GM19372 (cell line): ENCODE results near the gene LRPAP1.
"Not testable (repeated sequence)": the region's sequence is repeated elsewhere in the genome, so short reads cannot be mapped to it uniquely, and the experiment has no call there.

Experiments
- ATAC-seq: cut with Tn5 transposase; IDR thresholded peaks from one replicate; pipeline ENCODE4 v1.9.1; 2021; ENCODE audit warnings: mild to moderate bottlenecking, low read depth, moderate library complexity; ENCODE audit not compliant: unreplicated experiment

LRPAP1 gene

DNA sequence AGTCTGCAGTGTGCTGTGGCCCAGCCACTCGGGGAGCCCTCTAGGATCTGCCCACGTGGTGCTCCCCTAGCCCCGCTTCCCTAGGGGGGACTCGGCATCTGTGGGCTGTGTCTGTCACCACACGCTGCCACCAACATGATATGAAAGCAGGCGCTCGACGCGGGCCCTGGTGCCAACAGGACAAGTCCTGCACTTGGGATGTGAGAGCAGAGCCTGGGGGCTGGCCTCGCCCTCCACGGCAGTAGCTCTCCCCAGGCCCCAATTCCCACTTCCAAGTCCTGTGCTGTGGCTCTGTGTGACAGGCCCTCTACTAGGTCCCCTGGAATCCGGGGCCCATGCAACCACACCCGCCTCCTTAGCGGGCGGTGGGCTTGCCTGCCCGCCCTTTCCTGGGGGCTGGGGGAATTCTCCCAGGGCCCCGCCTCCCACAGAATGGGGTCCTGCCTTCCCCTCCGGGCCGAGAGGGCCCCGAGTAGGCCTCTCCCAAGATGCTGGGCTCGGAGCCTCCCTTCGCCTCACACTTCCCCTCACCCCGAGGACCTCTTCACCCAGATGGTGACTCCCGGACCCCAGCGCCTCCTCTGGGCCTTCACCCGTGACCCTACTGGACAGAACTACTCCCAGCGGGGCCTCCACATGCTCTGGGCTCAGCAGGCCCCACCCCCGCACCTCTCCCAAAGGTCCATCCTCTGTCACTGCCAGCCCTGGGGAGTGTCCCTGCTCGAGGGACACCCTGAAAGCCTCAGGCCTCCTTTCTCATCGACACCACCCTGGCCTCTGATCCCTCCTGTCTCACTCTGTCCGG, 11.2 kb downstream of the LRPAP1 start:
- ATAC-seq = no peak

DNA sequence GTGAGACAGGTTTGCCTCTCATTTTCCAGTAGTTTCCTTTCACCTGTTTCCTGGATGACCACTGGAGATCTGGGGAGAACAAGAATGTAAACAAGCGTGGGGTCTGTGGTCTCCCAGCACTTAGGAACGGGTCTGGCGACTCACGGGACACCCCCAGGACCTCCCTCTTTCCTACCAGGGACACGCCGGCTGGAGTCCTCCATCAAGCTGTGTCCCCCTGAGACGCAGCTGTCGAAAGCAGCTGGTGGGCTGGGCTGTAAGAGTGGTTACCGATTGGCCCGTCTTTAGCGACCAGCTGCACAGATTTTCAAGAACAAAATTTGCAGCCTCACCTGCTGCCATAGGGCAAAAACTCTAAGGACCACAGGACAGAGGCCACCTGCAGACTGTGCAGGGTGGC, 11.9 kb downstream of the LRPAP1 start:
- ATAC-seq = no peak

DNA sequence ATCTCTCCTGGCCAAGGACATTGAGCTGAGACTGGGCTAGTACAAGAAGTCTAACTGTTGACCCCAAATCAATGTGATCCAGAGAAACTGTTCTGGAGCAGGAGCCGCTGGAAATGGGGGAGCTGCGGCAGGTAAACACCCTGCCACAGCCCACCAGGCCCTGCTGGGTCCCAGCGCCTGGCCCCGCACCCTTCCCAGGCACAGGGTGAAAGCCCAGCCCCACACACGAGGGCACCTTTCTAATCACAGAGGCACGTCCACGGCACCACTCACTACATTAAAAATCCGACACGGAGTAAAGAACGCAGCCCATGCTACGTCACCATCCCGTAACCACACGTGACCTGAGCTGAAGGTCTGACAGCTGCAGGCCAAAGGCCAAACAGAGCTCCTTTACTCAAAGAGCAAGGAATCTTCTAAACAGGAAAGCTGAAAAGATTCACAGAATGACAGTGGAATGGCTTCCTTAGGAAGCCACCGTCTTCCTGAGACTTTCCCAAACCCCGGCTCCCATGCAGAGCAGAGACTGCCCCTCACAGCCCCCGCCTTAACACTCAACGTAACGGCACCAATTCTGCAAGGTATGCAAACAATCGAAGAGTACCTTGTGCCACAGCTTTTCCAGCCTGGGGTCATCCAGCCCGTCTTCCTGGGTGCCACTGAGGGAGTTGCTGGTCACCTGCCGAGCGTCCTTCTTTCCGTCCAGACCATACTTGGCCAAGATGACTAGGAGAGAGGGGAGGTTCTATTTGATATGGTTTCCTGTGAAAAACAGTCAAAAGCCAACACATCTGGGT, 12.6 kb downstream of the LRPAP1 start:
- no peak for ATAC-seq

DNA sequence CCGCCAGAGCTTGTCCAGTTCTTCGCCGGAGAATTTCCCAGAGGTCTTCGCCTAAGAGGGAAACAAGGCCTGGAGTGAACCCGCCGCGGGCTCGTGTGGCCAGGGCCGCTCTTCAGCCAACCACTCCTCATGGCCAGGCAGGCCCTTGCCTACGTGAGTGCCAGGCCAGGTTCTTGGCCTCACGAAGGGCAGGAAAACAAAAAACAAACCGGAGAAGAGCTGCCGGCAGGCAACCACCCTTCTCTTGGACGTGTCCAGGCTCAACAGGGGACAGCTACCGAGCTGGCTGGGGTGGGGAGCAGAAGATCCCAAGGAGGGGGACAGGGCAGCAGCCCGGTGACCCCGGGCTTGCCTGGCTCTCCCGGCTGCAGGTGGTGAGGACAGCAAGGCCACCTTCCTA, 13.3 kb downstream of the LRPAP1 start:
- ATAC-seq = no peak

DNA sequence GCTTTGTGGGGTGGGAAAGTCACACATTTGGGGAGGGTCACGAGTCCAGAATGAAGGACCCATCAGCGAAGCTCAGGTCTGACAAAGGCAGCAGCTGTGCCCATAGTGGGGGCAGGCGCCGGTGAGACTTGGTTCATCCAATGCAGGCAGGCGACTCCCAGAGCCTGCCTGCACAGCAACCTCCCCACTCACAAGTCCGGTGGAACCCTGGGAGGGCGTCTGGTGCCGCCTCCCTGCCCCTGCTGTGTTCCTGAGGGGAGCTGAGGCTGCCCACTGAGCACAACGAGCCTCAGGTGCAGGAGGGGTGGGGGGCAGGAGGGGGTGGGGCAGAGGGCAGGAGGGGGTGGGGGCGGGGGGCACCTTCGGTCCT, 13.7 kb downstream of the LRPAP1 start:
- no peak for ATAC-seq

DNA sequence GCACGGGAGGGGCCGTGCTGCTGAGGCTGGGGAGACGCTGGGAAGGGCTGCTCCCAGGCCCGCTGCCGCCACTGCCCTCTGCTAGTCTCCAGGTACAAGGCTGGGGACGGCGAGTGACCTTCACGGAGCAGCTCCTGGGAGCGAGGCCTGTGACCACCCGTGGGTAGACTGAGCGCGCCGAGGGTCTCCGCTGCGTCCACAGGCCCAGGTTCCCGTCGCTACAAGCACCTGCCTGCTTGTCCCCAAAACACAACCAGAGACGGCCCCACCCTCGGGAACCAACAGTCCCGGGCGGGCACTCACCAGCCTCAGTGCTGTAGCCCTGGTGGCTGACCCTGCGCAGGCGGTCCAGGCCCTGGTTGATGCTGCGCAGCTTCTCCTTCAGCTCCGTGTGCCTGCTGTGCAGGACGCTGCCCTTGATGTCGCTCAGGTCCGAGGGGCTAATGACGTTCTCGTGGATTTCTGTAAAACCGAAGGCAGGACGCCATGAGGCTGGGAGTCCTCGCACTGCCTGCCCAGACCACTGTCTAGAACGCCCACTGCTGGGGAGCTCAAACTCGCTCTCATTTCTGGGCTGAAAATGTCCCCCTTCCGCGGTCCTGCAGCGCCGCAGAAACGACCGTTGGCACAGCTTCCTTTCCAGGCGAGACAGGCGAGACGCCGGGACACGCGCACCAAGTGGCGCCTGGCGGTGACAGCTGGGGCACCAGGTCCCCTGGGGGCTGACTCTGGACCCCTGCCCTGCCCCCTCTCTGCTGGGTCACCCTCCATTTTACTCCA, 14.3 kb downstream of the LRPAP1 start:
- ATAC-seq = no peak

DNA sequence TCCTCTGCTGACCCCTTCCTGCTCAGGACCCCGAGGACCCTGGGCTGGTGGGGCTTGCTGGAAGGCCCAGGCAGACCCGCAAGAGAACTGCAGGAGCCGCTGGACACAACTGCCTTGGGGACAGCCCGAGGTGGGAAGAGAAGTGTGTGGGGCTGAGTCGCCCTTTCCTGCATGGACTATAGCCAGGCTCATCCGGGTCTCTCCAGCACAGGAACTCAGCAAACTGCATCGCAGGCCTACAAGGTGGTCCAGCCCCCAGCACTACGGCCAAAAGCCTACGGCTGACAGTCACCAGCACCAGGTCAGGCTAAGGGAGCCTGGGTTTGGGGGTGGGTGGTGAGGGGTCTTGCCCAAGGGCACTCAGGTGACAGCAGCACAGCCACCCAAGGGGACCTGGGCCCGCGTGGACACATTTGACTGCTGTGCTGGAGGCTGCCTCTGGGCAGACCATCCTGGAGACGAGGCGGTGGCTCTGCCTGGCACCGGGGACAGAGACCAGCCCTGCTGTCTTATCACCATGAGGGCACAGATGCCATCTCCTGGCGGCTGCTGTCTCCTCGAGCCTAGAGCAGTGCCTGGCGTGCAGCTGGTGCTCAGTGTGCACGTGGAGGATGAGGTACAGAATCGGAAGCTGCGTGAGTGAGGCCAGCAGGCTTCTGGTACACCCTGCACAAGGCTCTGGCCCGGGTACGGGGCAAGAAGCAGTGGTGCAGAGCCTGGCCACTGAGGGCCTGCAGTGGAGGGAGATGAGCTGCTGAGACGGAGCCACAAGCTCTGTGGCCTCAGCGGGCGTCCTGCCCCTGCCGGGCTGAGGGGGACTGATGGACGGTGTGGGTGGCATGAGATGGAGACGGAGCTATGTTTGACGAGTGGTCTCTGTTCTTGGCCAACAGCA, 15.1 kb downstream of the LRPAP1 start:
- ATAC-seq = no peak

DNA sequence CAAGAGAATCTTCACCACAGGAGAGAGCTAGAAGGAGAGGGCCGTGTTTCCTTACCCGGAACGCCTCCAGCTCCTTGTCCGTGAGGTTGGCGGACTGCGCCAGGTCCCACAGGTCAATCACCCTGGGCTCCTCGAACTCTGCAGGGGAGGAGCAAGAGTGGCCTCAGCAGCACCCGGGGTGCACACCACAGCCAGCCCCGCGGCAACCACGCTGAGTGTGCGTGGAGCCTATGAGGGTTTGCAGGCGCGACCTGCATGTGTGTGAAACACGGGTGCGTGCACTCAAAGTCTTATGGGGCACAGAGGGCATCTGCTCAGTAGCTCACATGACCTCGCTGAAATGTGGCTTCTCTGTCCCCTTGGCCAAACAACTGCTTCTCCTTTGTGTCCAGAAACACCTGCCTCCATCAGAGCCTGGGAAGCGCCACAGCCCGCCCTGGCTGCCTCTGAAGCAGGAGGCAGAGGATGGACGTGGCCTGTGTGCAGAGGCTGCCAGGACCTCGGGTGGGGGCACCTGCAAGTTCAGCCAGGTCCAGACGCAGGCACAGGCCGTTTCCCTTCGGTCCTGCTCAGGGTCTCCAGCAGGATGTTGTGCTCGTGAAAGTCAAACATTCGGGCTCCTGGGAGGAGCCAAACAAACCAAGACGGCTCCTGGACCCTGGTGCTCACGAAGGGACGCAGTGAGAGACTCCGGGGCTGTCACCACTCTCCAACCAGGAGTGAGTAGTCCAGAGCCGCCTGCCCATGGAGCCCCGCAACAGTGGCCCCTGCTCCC, 16.0 kb downstream of the LRPAP1 start:
- ATAC-seq = no peak

DNA sequence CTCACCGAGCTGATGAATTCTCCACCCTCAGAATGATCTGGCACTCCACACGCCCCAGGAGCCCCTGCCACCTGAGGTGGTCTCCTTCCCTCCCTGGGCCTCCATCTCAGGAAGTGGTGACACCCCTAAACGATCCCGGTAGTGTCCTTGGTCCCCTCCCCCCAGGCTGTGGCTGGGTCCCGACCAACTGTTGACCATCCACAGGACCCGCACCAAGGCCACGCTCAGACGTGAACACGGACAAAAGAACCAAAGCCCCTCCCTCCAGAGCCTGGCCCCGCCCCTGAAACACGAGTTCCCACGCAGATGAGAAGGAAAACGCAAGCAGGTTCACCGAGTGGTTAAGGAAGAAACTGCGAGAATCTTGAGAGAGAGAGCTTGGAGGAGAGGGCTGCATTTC, 16.6 kb downstream of the LRPAP1 start:
- ATAC-seq = no peak

DNA sequence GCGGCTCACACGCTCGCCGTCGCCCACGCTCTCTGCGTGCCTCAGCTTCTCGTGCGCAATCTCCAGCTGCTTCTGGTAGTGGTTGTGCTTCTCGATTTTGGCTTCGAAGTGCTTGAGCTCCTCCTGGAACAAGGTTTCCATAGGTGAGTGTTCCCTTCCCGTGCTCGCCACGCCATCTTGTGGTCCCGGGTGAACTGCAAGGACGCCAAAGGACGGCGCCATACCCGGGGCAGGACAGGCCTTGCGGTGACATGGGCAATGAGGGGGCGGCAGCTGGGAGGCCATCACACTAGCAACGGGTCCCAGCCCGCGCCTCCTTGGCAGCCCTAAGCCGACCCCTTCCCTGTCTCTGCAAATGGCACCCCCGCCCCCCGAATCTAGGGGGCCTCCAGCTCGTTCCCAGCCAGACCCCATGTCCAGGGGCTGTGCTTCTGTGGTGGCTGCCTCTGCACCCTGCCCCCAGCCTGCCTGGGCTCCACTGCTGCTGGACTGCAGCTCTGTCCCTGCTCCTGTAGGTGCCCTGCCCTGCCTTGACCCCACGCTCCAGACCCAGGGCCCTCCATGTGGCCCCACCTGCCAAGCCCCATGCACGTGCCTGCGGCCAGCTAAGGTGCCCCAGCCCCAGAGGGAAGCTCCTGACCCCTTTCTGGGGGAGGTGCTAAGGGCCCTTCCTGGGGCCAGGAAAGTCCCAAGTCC, 17.3 kb downstream of the LRPAP1 start:
- ATAC-seq = no peak

DNA sequence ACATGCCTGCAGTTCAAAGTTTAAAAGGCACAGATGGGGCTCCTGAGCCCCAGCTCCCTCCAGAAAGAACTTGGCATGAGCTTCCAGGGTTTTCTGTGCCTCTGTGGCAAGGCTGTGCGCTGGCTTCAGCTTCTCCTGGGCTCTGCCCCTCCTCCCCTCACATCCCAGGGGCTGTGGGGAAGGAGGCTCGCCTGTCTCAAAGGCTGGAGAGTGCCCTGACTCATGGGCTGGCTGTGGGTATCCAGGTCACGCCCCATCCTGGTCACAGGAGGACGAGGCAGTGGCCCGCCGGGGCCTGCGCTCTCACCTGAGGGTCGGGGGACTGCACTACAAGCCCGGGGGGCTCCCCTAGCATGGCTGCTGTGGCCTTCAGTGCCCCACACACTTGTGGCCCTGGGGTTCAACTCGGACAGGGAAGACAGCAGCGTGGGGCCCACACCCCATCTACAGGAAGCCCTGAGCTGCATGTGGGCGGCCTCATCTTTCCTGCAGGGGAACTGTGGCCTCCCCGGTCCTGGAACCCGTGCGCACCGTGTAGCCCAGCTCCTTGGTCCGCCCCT, 17.9 kb downstream of the LRPAP1 start:
- no peak for ATAC-seq

DNA sequence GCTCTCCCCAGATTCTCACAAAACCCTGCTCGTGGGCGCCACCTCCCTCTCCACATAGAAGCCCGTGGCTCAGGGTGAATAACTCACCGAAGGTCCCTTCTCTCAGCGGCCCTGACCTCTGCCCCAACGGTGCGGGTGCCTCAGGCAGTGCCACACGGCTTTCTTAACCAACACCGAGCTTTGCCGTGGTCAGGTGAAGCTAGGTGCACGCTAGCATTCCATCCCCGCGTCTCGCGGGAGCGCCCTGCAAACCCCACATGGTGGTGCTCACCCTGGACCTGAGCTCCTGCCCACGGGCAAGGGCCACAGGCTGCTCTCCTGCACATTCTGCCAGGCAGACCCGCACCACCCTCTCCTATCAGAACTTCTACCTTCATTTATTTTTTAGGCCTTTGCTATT, 18.4 kb downstream of the LRPAP1 start:
- ATAC-seq = no peak

DNA sequence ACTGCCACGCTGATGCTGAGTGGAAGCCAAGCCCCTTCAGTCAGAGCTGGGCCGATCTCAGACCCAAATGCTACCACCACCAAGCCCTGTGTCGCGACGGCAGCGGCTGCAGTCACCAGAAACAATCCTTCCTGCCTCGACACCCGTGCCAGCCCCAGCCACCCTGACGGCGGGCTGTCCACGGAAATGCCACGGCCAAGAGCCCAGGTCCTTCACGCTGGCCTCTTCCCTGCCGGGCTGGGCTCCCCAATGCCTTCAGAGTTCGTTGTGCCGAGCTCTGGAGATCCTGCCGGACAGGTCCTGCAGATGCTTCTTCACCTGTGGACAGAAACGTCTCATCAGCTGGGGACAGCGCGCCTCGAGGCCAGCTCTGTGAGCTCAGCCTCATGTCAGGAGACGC, 19.5 kb downstream of the LRPAP1 start:
- ATAC-seq = no peak

DNA sequence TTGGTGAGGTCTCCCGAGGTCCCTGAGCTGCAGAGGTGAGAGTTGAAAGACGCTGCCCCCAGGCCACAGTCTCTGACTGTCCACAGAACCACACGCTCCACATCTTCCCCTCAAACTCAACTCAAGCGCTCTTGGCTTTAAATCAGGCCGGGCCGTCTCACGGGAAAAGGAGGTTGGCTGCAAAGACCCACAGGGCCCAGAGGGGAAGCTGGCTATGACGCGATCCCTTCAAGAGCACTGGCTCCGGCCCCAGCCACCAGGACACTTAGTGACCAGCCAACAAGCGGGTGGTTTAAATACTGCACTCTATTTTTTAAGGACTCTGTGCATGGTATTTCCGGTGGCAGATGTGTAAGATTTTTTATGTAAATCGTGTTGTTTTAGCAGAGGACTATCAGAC, 19.9 kb downstream of the LRPAP1 start:
- no peak for ATAC-seq

DNA sequence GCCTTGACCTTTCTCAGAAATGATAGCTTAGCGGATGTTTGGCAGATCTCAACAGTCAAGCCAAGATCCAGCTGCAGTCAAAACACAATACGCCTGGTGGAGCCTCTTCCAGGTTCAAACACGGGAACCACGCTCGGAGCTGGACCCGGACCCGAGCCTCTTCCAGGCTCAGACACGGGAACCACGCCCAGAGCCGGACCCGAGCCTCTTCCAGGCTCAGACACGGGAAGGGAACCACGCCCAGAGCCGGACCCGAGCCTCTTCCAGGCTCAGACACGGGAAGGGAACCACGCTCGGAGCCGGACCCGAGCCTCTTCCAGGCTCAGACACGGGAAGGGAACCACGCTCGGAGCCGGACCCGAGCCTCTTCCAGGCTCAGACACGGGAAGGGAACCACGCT, 20.6 kb downstream of the LRPAP1 start:
- not testable (repeated sequence) for ATAC-seq

DNA sequence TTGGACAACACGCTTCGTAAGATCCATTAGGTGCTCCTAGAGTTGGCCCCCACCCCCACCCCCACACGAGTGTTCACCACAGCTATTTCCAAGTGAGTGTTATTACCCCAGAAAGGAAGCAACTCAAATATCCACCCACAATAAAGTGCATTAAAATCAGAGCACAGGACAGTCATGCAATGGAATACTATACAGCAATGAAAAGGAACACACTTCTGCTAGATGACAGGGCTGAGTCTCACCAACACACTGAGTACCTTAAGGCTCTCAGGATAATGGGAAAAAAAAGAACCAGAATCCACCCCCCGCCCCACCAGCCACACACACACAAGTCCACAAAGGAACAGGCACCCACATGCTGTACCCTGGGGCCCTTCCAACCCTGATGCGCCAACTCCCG, 21.0 kb downstream of the LRPAP1 start:
- no peak for ATAC-seq

DNA sequence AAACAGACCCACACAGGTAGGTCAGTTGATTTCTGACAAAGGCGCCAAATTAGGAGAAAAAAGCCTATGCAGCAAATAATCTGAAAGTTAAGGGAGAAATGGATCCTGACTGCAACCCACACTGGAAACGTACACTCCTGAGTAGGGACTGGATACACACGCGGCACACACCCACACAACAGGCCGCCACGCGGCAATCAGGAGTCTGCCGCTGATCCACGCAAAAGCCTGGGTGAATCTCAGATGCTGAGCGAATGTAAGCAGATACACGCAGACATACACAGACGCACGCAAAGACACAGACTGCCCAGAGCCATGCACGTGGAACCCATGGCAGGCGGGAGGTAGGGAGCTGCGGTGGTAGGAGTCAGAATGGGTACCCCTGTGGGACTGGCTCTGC, 21.7 kb downstream of the LRPAP1 start:
- no peak for ATAC-seq

DNA sequence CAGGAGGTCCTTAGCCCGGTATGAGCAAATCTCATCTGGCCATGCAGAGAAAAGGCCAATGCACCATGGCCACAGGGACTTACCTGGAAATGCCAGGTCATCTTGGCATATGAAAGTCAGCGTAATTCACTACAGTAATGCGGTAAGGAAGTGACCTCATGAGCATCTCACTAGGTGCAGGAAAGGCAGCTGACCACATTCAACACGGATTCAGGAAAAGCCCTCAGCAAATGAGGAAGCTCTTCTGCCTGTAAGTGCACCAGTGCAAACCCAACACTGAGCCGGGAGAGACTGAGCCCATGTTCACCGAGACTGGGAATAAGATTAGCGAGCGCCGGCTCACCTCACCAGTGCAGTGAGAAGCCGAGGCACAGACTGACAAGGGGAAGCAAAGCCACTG, 23.7 kb downstream of the LRPAP1 start:
- ATAC-seq = no peak

DNA sequence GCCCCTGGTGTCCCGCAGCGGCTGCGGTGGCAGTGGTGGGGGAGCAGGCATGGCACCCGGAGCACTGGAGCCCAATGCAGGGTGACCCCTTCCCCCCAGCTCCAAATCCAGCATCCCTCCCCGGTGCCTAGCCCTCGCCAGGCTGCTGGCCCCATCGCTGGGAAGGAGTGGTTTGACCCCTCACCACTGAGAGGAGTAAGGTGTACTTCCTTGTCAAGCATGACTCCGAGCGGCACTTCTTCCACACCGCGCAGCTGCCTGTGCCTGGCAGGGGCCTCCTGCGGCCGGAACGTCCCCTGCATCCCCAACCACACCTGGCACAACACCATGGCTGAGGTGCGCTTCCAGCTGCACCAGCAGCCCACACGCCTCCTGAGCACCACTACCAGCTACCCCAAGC, 27.0 kb downstream of the LRPAP1 start:
- no peak for ATAC-seq
